ENCODE results near the gene LMTK3. TPM values are rescaled to one million over a fixed set of nuclear protein-coding genes. Genes with fewer than 3 reads are reported as not detected.

LMTK3 gene
- total RNA-seq, 2 donors from 2014 or later: 1.3 to 1.6 TPM

GRCh38 chr19:48458016-48458415, 53.6 kb downstream of the LMTK3 start:
- Histone ChIP-seq H3K27ac (no peak overlapping the region), H3K4me1 (no peaks in the 10 kb centered on the region), H3K36me3 (peaks cover 16% of the 10 kb centered on the region), H3K9me3 (no peaks in the 10 kb centered on the region), H3K27me3 (no peaks in the 10 kb centered on the region), H3K4me3 (no peak overlapping the region)
- no peak for TF ChIP-seq CTCF (IDR thresholded peaks at IDR 0.05)
- no peak for DNase-seq (ENCODE audit: low spot score)

- no peak for DNase-seq (ENCODE audit: low spot score)
- Histone ChIP-seq H3K9me3 (no peaks in the 10 kb centered on the region), H3K4me1 (no peaks in the 10 kb centered on the region), H3K27ac (no peak overlapping the region), H3K36me3 (peaks cover 26% of the 10 kb centered on the region), H3K4me3 (no peak overlapping the region), H3K27me3 (no peaks in the 10 kb centered on the region)
- TF ChIP-seq CTCF (IDR thresholded peaks at IDR 0.05): no peak
These were observed 54.8 kb downstream of the LMTK3 start for GRCh38 chr19:48456864-48457263.

- Histone ChIP-seq H3K9me3 (no peaks in the 10 kb centered on the region), H3K36me3 (peaks cover 35% of the 10 kb centered on the region), H3K4me3 (no peak overlapping the region), H3K27ac (no peak overlapping the region), H3K27me3 (no peaks in the 10 kb centered on the region), H3K4me1 (no peaks in the 10 kb centered on the region)
- no peak for DNase-seq (ENCODE audit: low spot score)
- TF ChIP-seq CTCF (IDR thresholded peaks at IDR 0.05): no peak
These were observed 55.6 kb downstream of the LMTK3 start for GRCh38 chr19:48455908-48456562.

- Histone ChIP-seq H3K27me3 (no peaks in the 10 kb centered on the region), H3K4me3 (no peak within 1 kb of the TSS), H3K9me3 (no peaks in the 10 kb centered on the region), H3K36me3 (peaks cover 42% of the 10 kb centered on the region), H3K27ac (no peak within 1 kb of the TSS), H3K4me1 (no peaks in the 10 kb centered on the region)
- no peak for DNase-seq (ENCODE audit: low spot score)
- no peak for TF ChIP-seq CTCF (IDR thresholded peaks at IDR 0.05)
These were observed 56.3 kb downstream of the LMTK3 start, which contains the start of gene KCNJ14 for GRCh38 chr19:48455171-48455907. Gene KCNJ14 (plus strand): TSS chr19:48455574. CDS start chr19:48461725, 6,151 bp downstream.

DNA sequence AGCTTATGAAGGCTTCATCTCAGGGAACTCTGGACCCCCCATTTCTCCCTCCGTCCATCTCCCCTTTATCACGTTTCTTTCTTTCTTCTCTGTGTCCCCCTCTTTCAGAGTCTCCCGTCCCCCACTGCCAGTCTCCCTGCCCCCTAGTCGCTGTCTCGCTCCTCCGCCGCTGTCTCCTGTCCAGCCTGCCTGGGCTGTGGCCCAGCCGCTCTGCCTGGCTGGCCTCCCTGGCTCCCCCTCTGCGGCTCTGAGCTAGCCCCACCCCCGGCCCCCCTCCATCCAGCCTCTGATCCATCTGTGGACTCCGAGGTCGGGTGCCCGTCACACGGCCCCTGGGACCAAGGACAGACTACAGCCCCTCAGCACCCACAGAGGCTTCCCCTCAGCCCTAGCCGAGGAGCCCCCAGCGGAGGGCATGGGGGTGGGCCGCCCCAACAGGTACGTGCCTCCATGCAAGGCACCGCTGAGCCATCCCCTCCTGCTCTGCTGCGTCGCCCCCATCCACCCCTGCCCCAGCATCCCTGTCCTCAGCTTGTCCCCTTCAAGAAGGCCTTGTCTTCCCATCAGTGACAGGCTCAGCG, 57.4 kb downstream of the LMTK3 start:
- Histone ChIP-seq H3K9me3 (no peaks in the 10 kb centered on the region), H3K4me3 (no peak overlapping the region), H3K4me1 (no peaks in the 10 kb centered on the region), H3K27ac (no peak overlapping the region), H3K36me3 (peaks cover 51% of the 10 kb centered on the region), H3K27me3 (no peaks in the 10 kb centered on the region)
- TF ChIP-seq CTCF (IDR thresholded peaks at IDR 0.05): no peak
- no peak for DNase-seq (ENCODE audit: low spot score)
